Activated effector memory CD4-positive, alpha-beta T cell treated with anti-CD3 and anti-CD28 coated beads, Interleukin-2, amount 50 U/mL, for 16 hours (primary cell): ENCODE measurements around the gene SNX22.

Experiments
- DNase-seq: peaks from one replicate; pipeline ENCODE4 v3.0.0-alpha.2; 2020

SNX22 gene

GRCh38 chr15:64158363-64159134 is 7.0 kb downstream of the SNX22 start:
- DNase-seq = no peak

- no peak for DNase-seq
Measured at GRCh38 chr15:64161688-64162477, 10.4 kb downstream of the SNX22 start.

GRCh38 chr15:64162478-64162868 is 10.9 kb downstream of the SNX22 start:
- no peak for DNase-seq

GRCh38 chr15:64162869-64163658 is 11.5 kb downstream of the SNX22 start, which contains the start of gene PPIB:
PPIB (minus strand) TSS chr15:64163022; CDS start chr15:64162986, 36 bp downstream.
- DNase-seq = peak; percentile 99

GRCh38 chr15:64163659-64164362 is 12.3 kb downstream of the SNX22 start:
- DNase-seq = no peak

GRCh38 chr15:64164436-64164835 is 12.9 kb downstream of the SNX22 start:
- DNase-seq = no peak

- no peak for DNase-seq
Measured at GRCh38 chr15:64166102-64166890, 14.8 kb downstream of the SNX22 start.

GRCh38 chr15:64180235-64180824 is 28.8 kb downstream of the SNX22 start:
- no peak for DNase-seq

- no peak for DNase-seq
Measured at GRCh38 chr15:64182859-64183370, 31.4 kb downstream of the SNX22 start.

- no peak for DNase-seq
Measured at GRCh38 chr15:64185146-64185911, 33.8 kb downstream of the SNX22 start.

GRCh38 chr15:64187396-64188191 is 36.1 kb downstream of the SNX22 start:
- DNase-seq = no peak

GRCh38 chr15:64191971-64192830 is 40.7 kb downstream of the SNX22 start:
- no peak for DNase-seq

GRCh38 chr15:64193971-64194370 is 42.4 kb downstream of the SNX22 start:
- no peak for DNase-seq

- no peak for DNase-seq
Measured at GRCh38 chr15:64197425-64197824, 45.9 kb downstream of the SNX22 start.

- no peak for DNase-seq
Measured at GRCh38 chr15:64205202-64205601, 53.7 kb downstream of the SNX22 start.
